Retinal pigment epithelial cell (primary cell): ENCODE measurements around the gene DUSP6.

ENCODE experiments used
- DNase-seq: peaks from one replicate; pipeline ENCODE4 v3.0.0-alpha.2; 2010; ENCODE audit warnings: low read depth
- H3K4me3 ChIP-seq: 2 replicates; pipeline ENCODE4 v1.5.1; 2011; ENCODE audit warnings: mild to moderate bottlenecking, low read length, control low read depth, moderate library complexity
- TF ChIP-seq, protein P1 (sequence below): conservative IDR thresholded peaks from 2 replicates; pipeline ENCODE4 v1.5.1; 2011; ENCODE audit warnings: low read depth, low read length, control low read depth, inconsistent platforms

DUSP6 gene

DNA sequence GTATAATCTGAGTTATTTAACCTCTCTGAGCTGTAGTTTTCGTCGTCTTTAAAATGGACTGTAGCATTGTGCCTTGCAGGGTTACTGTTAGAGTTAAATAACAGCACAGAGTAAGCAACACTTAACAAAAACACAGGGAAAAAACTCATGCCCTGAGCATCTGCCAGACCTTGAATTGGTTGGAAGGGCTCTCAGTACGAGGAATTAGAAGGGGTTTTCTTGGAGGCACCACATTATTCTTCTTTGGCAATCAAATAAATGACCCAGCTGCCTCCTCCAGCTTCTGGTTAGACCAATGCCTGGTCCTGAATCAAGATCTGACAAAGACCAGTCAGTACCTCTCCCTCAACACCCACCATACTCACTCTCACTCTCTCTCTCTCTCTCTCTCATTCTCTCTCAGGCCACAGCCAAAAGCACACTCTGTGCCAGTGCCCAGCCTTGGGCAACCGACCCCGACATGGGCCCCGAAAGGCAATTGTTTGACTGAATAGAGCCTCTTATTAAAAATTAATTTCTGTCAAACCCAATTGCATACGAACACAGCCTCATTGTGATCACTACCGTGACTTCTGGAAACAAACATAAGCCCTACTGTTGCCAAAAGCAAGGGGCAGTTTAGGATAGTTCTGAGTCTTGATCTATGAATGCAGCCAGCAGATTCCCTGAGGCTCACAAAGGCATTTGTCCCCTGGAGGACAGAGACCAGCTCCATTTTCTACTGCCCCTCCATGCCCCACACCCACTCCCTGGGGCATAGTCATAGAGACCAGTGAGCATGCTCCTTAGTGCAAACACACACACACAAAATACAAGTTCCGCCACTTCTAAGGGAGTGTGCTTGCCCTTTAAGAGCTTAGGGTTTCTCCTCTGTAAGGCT is 23.9 kb downstream of the DUSP6 start:
- DNase-seq, result no peak
- TF ChIP-seq, protein P1, sequence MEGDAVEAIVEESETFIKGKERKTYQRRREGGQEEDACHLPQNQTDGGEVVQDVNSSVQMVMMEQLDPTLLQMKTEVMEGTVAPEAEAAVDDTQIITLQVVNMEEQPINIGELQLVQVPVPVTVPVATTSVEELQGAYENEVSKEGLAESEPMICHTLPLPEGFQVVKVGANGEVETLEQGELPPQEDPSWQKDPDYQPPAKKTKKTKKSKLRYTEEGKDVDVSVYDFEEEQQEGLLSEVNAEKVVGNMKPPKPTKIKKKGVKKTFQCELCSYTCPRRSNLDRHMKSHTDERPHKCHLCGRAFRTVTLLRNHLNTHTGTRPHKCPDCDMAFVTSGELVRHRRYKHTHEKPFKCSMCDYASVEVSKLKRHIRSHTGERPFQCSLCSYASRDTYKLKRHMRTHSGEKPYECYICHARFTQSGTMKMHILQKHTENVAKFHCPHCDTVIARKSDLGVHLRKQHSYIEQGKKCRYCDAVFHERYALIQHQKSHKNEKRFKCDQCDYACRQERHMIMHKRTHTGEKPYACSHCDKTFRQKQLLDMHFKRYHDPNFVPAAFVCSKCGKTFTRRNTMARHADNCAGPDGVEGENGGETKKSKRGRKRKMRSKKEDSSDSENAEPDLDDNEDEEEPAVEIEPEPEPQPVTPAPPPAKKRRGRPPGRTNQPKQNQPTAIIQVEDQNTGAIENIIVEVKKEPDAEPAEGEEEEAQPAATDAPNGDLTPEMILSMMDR, result no peak
- H3K4me3 ChIP-seq, result no peak overlapping the region

DNA sequence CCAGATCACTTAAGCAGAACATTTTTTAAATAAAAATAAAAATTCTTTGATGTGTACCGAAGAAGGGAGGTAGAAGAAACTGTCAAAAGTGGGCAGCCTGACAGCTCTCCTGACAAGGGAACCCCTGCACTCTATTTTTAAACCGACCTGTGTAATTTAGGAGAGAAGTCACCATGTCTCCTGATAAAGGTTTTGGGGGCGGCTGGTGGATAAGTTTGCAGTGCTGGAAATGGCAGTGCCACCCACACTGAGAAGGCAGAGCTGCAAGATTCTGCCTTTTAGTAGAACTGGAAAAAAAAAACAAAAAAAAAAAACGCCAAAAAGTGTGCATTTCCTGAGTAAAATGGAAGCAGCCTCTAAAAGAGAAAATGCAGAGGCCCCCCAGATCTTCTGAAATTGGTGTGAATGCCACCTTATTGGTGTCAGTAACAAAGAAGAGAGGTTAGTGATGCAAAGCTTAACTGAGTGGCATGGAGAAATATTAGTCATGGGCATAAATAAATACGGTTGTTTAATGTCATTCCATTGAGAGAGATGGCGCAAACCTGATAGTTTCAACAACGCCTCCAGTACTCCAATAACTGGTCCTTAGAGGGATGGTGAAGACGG is 24.7 kb downstream of the DUSP6 start:
- DNase-seq, result no peak
- no peak overlapping the region for H3K4me3 ChIP-seq
- TF ChIP-seq, protein P1, result no peak

DNA sequence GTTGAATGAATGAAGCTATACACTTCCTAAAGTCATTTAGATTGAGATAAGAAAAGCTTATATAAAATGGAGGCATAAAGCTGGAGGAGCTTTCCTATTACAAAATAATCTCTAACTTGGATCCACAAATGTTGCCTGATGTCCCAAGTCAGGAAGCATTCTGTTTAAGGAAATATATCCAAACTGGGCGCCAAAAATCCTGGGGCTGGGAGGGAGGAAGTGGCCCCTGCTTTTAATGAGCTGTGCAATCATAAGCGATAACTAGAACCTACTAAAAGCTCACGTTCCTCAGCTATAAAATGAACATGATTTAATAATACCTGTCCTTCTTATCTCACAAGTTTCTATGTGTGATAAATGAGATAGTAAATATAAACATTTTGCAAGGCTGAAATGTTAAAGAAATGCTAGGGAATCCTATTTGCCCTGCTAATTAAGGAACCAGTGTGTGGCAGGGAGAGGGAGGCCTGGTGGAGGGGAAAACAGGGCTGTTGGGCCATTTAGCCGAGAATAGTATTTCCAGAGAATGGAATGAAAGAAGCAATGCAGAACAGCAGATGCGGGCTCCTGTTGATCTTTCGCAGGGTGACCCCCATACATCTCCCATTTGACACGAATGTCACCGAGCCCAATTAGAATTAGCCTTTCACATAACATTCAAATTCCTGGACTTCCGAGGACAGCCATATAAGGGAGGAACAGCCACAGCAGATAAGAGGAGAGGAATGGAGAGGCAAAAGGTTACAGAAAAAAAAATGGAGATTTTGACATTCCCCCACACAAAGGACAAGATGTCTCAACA is 25.9 kb downstream of the DUSP6 start:
- TF ChIP-seq, protein P1, result no peak
- no peak for DNase-seq
- no peak overlapping the region for H3K4me3 ChIP-seq

DNA sequence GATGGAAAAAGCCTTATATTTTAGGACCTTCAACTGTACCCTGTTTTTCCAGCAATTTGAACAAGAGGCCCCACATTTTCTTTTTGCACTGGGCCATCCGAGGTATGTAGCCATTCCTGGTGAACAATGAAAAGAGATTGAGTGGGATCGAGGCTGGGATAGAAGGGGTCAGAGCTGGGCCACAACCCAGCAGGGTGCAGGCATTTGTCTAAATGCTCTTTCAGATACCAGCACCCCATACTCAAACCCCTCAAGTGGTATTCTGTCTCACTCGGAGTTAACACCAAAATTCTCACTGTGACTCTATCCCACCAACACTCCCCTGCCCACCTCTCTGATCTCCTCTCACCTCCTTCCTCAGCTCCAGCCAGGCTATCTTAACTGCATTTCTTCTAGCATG is 26.8 kb downstream of the DUSP6 start:
- H3K4me3 ChIP-seq, result no peak overlapping the region
- TF ChIP-seq, protein P1, result no peak
- DNase-seq, result no peak

DNA sequence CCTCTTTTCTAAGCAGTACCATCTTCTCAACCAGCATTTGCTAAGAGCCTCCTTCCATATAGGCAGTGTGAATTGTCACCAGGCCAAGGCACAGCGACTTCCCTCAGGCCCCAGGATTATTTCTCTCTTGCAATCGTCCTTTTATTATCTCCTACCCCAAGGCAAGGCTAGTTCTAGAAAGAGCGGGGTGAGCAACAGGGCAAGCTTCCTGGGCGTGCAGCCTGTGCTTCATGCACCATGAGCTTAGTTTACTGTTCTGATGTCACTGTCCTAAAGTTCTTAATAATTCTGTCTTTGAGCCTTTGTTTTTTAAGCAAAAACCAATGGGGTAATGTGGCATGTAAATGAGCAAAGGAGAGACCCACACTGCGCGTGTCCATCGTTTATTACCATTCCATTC is 27.9 kb downstream of the DUSP6 start:
- DNase-seq, result no peak
- TF ChIP-seq, protein P1, result no peak

DNA sequence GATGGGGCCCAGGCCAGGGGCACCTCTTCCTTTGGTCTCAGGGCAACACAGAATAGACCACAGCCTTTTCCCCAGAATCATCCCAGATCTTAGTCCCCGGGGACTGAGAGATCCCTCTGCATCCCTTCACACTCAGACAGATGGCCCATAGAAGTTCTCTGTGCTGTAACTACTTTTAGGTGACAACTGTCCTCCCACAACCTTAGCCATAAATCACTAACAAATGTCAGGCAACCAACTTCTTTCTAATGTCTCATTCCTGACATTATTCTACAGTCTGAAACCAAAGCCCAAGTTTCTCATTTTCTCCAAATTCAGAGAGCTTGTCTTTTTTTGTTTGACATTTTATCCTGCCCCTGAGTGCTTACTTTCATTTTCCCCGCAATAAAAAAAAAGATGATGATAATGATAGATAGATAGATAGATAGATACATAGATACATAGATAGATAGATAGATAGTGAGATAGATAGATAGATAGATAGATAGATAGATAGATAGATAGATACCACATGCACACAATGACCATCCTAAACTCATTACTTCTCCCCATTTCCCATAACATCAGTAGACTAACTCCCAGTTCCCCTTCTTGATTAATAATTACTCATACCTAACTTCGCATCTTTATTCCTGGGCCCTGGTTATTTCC is 28.6 kb downstream of the DUSP6 start:
- no peak for DNase-seq
- TF ChIP-seq, protein P1, result no peak
- no peak overlapping the region for H3K4me3 ChIP-seq

More for the DNA sequence above, 27.9 kb downstream of the DUSP6 start:
- no peak overlapping the region for H3K4me3 ChIP-seq
